GM18858 (cell line): Measurements from ENCODE around the gene TSSK6.

Source experiments
- ATAC-seq: cut with Tn5 transposase; IDR thresholded peaks from one replicate; pipeline ENCODE4 v1.9.1; 2021; ENCODE audit not compliant: unreplicated experiment

The TSSK6 gene

DNA sequence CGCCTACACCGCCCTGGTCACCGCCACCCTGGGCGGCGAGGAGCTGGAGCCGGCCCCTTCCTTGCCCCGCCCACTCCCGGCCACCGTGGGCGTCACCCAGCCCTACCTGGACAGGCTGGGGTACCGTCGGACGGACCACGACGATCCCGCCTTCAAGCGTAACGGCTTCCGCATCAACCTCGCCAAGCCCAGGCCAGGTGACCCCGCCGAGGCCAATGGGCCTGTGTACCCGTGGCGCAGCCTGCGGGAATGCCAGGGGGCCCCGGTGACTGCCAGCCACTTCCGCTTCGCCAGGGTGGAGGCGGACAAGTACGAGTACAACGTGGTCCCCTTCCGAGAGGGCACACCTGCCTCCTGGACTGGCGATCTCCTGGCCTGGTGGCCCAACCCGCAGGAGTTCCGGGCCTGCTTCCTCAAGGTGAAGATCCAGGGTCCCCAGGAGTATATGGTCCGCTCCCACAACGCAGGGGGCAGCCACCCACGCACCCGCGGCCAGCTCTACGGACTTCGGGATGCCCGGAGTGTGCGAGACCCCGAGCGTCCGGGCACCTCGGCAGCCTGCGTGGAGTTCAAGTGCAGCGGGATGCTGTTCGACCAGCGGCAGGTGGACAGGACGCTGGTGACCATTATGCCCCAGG lies 29.7 kb upstream of the TSSK6 start:
- no peak for ATAC-seq

- ATAC-seq = no peak
Measured at GRCh38 chr19:19544257-19544953, 29.1 kb upstream of the TSSK6 start.

- ATAC-seq = no peak
Measured at GRCh38 chr19:19543640-19544039, 28.3 kb upstream of the TSSK6 start.

DNA sequence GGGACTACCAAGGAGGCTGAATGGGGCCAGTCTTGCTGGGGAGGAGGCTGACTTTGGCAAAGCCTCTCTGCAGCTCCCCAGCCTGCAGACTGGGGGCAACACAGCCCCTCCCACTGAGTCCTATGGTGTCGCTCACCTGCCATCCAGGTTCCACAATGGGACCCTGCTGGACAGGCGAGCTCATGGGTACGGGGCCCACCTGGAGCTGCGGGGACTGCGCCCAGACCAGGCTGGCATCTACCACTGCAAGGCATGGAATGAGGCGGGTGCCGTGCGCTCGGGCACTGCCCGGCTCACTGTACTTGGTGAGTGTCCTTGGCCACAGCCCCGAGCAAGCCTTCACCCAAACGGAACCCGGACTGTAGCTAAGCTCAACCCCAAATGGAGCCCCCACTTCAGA lies 27.8 kb upstream of the TSSK6 start:
- no peak for ATAC-seq

GRCh38 chr19:19542507-19542906 lies 27.2 kb upstream of the TSSK6 start:
- no peak for ATAC-seq

DNA sequence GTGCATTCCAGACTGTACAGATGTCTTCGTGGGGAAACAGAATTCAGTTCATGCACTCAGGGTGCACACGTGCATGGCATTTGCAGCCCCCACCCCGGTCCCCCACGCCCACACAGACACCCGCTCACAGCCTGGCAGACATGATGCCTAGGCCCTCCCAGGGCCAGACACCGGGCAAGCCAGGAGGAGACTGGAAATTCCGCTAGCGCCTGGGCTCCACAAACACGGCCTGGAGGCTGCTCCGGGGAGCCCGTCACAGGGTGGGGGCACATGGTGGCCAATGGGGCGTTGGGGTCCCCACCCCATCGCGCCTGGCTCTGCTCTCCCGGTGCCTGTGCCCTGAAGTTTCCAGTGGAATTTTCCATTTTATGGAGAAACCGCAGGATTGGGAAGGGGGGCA lies 26.3 kb upstream of the TSSK6 start:
- no peak for ATAC-seq

- ATAC-seq = no peak
Measured at GRCh38 chr19:19540715-19541515, 25.6 kb upstream of the TSSK6 start.

GRCh38 chr19:19540064-19540714 lies 24.8 kb upstream of the TSSK6 start:
- no peak for ATAC-seq

- ATAC-seq = no peak
Measured at GRCh38 chr19:19539698-19540063, 24.3 kb upstream of the TSSK6 start.

DNA sequence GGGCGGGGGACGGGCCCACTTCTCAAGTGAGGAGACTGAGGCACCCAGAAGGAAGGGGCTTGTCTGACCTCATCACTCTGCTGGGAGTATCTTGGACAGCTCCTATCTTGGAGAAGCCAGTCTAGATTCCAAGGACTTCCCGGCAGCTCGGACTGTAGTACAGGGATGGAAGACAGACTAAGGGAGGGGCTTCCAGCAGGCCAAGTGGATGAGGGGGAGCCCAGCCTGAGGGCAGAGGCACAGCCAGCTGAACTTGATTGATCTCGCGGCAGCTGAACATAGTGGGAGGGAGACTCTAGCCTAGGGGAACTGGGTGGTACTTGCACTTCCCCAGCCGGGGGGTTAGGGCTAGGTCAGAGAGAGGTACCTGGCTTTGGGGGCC lies 23.4 kb upstream of the TSSK6 start:
- no peak for ATAC-seq

GRCh38 chr19:19538061-19538784 lies 22.9 kb upstream of the TSSK6 start, which contains the start of gene CILP2:
CILP2 (plus strand) TSS chr19:19538265; CDS start chr19:19538350, 85 bp downstream.
- no peak for ATAC-seq

DNA sequence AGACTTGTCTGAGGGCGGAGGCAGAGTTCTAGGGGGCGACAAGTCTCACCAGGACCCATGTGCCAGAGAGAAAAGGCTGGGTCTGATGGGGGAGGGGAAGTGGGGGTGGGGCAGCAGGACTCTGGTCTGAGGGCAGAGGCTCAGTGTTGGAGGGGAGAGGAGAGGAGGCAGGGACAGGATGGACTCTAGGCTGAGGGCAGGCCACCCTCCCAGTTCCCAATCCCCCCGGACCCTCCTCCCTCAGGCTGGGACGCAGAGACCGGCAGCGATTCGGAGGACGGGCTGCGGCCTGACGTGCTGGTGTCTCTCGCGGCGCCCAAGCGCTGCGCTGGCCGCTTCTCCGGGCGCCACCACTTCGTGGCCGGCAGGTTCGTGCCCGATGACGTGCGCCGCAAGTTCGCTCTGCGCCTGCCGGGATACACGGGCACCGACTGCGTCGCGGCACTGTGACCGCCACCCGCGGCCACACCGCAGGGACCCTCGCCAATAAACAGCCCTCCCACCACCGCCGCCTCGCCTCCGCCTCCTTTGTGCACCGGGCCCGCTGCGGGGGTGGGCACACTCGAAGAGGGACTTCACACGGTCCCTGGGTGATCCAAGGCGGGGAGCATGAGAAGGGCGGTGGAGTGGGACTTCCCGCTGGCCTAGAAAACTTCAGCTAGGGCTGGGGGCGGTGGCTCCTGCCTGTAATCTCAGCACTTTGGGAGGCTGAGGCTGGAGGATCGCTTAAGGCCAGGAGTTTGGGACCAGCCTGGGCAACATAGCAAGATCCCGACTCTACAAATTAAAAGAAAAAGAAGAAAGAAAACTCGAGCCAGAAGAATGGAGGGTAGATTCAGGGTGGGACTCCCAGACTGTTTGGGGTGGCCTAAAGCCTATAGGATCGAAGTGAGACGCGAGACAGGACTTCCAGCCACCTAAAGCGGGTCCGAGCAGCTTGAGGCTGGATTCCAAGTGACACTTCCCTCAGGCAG lies 22.0 kb upstream of the TSSK6 start:
- no peak for ATAC-seq

DNA sequence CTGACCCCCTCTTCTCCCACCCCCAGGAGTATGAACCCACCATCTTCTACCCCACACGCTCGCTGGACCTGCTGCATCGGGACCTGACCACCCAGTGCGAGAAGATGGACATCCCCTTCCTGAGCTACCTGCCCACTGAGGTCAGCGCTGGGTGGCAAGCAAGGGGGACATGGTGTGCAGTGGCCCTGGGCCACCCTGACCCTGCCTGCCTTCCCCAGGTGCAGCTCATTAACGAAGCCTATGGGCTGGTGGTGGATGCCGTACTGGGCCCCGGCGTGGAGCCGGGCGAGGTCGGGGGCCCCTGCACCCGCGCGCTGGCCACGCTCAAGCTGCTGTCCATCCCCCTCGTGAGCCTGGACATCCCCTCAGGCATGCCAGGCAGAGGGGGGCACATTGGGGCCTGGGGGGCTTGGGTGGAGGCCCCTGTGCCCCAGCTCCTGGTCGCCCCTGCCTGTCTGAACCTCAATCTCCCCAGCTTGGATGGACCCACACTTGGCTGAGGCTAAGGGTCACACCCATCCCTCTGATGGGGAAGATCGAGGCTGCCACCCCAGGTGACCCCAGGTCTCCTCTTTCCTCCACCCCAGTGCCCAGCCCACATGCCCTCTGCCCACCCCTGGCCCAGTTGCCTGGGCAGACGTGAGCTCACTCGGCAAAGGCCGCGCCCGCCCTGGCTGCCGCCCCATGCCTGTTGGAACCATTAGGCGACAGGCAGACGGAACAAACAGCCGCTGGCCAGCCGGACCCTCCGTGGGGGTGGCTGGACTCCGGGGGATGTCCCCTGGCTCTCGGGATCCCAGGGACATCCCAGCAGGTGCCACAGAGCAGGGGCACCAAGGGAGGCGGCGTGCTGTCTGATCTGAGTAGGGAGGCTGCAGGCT lies 20.2 kb upstream of the TSSK6 start:
- ATAC-seq = no peak

GRCh38 chr19:19534556-19535265 lies 19.4 kb upstream of the TSSK6 start:
- ATAC-seq = no peak

DNA sequence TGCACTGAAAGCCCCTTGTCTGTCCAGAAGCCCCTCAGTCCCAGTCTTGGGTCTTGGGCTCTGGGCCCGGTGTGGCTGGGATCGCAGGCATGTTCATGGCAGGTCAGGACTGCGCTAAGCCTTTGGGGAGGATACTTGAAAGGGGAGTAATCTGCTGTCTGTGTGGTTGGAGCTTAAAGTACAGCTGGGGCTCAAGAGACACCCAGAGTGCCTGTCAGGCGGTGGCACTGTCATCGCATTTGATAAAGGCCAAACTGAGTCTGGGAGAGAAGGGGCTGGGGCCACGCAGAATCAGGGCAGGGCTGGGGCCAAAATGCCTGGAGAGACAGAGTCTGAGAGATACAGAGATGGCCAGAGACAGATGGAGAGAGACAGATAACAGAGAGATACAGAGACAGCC lies 18.5 kb upstream of the TSSK6 start:
- ATAC-seq = no peak

DNA sequence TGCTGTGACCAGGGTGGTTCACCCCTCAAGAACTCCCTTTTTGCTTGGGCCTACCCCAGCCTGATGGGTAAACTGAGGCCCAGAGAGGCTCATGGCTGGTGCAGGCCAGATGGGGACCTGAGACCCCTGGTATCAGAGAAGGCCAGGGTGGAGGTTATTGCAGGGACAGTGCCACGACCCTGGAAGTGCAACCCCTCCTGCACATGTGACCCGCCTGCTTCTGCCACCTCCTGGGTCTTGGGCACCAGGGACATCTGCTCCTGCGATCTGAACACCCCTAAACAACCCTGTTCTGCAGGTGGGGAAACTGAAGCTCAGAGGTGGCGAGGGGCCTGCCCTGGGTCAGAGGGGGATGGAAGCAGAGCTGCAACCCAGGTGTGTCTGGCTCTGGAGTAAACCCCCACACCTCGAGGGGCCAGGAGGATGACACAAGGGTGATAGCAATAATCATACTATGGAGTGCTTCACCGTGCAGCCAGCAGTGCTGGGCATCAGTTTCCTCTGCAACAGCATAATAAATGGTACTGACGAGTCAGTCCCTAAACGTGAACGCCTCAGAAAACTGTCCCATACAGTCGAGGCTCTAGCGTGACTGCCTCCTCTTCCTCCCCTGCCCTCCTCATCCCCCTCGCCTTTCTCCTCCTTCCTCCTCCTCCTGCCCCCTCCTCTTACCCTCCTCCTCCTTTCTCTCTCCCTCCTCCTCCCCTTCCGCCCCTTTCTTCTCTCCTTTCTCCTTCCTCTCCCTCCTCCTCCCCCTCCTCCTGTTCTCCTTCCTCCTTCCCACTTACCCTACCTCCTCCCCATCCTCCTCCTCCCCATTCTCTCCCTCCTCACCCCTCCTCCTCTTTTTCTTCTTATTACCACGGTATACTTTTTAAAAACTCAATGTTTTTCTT lies 17.7 kb upstream of the TSSK6 start:
- no peak for ATAC-seq
